ENCODE measurements around the gene ATP9A. TPM values are rescaled to one million over a fixed set of nuclear protein-coding genes. Genes with fewer than 3 reads are reported as not detected.
"Not testable (repeated sequence)": the region's sequence is repeated elsewhere in the genome, so short reads cannot be mapped to it uniquely, and the experiment has no call there.

The ATP9A gene
- polyA plus RNA-seq, 1 donor from 2014 or later = 56.1 TPM

DNA sequence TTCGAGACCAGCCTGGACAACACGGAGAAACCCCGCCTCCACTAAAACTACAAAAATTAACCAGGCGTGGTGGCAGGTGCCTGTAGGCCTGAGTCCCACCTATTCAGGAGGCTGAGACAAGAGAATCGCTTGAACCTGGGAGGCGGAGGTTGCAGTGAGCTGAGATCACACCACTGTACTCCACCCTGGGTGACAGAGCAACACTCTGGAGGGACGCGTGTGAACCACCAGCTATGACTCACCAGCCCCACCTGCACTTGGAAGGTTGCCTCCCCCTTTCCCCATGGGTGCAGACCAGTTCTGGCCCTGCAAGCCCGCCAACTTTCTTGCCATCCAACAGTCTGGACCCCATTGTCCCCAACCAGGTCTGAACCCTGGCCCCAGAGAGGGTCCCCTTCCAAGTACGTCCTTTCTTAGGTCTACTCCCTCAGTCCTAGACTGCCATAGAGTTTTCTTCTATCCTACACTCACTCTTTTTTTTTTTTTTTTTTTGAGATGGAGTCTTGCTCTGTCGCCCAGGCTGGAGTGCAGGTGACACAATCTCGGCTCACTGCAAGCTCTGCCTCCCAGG, 29.2 kb downstream of the ATP9A start:
- no peaks in the 10 kb centered on the region for H3K27me3 ChIP-seq (ENCODE audit: insufficient read depth, low read depth, low read length)
- H4K20me1 ChIP-seq (ENCODE audit: insufficient read depth) = no peaks in the 10 kb centered on the region
- H3K27ac ChIP-seq (ENCODE audit: low read length) = no peak overlapping the region
- no peaks in the 10 kb centered on the region for H3F3A ChIP-seq (ENCODE audit: insufficient read depth, low read length, poor library complexity, severe bottlenecking)
- no peak overlapping the region for H3K4me3 ChIP-seq (ENCODE audit: low read length)
- no peaks in the 10 kb centered on the region for H3K9me2 ChIP-seq (ENCODE audit: insufficient read depth, low read length)
- no peak for TF ChIP-seq RAD21 (conservative IDR thresholded peaks at IDR 0.05)
- TF ChIP-seq MXI1 (conservative IDR thresholded peaks at IDR 0.05; ENCODE audit: poor library complexity, severe bottlenecking) = no peak
- no peak for TF ChIP-seq POLR2AphosphoS5 (IDR thresholded peaks at IDR 0.05)
- no peaks in the 10 kb centered on the region for H3K36me3 ChIP-seq (ENCODE audit: insufficient read depth, low read length)
- H2AFZ ChIP-seq (ENCODE audit: low read depth, low read length) = no peak overlapping the region
- no peaks in the 10 kb centered on the region for H3K79me2 ChIP-seq (replicated peaks; ENCODE audit: insufficient read depth, low read length)
- no peak overlapping the region for H3K4me2 ChIP-seq (ENCODE audit: low read length)
- H3K9ac ChIP-seq (ENCODE audit: low read length) = no peak overlapping the region
- H3K9me3 ChIP-seq (ENCODE audit: low read length) = no peaks in the 10 kb centered on the region

DNA sequence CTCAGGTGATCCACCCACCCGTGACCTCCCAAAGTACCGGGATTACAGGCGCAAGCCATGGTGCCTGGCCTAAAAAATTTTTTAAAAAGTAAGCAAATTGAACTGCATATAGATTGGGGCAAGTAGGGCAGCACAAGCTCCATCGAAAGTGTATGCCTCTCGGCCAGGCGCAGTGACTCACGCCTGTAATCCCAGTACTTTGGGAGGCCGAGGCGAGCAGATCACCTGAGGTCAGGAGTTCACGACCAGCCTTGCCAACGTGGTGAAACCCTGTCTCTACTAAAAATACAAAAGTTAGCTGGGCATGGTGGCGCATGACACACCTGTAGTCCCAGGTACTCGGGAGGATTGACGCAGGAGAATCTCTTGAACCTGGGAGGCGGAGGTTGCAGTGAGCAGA, 29.9 kb downstream of the ATP9A start:
- H3K9ac ChIP-seq (ENCODE audit: low read length); H3K9me3 ChIP-seq (ENCODE audit: low read length); H2AFZ ChIP-seq (ENCODE audit: low read depth, low read length); H4K20me1 ChIP-seq (ENCODE audit: insufficient read depth); H3K79me2 ChIP-seq (replicated peaks; ENCODE audit: insufficient read depth, low read length); H3K9me2 ChIP-seq (ENCODE audit: insufficient read depth, low read length); H3K36me3 ChIP-seq (ENCODE audit: insufficient read depth, low read length); H3K4me2 ChIP-seq (ENCODE audit: low read length); H3K27ac ChIP-seq (ENCODE audit: low read length); H3F3A ChIP-seq (ENCODE audit: insufficient read depth, low read length, poor library complexity, severe bottlenecking); H3K4me3 ChIP-seq (ENCODE audit: low read length); H3K27me3 ChIP-seq (ENCODE audit: insufficient read depth, low read depth, low read length): not testable (repeated sequence)

DNA sequence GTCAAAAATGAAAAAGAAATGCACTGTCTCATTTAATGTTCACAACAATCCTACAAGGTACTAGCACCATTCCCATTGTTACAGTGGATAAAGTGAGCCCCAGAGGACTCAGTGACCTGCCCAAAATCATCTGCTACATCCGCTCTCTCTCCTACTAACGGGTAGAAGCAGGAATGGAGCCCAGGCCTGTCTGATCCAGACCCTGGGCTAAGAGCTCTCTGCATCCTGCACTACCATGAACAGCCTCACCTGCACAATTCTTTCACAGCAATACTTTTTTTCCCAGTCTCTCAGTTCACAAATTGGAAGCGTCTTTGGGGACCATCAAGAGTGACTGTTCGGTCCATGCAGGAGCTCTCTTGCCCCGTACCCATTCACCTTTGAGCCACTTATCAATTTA, 31.2 kb downstream of the ATP9A start:
- Histone ChIP-seq H2AFZ (ENCODE audit: low read depth, low read length) (no peak overlapping the region), H3K9ac (ENCODE audit: low read length) (no peak overlapping the region), H4K20me1 (ENCODE audit: insufficient read depth) (peaks cover 3% of the 10 kb centered on the region), H3K4me3 (ENCODE audit: low read length) (no peak overlapping the region), H3K36me3 (ENCODE audit: insufficient read depth, low read length) (no peaks in the 10 kb centered on the region), H3K9me2 (ENCODE audit: insufficient read depth, low read length) (no peaks in the 10 kb centered on the region), H3K4me2 (ENCODE audit: low read length) (no peak overlapping the region), H3K27ac (ENCODE audit: low read length) (no peak overlapping the region), H3K9me3 (ENCODE audit: low read length) (no peaks in the 10 kb centered on the region), H3K27me3 (ENCODE audit: insufficient read depth, low read depth, low read length) (no peaks in the 10 kb centered on the region), H3F3A (ENCODE audit: insufficient read depth, low read length, poor library complexity, severe bottlenecking) (no peaks in the 10 kb centered on the region), H3K79me2 (replicated peaks; ENCODE audit: insufficient read depth, low read length) (no peaks in the 10 kb centered on the region)
- TF ChIP-seq EZH2 (IDR thresholded peaks at IDR 0.05; ENCODE audit: borderline replicate concordance, insufficient read depth, low read length, poor library complexity, severe bottlenecking) (no peak), RAD21 (conservative IDR thresholded peaks at IDR 0.05) (no peak), SMC3 (conservative IDR thresholded peaks at IDR 0.05; ENCODE audit: poor library complexity) (no peak)

DNA sequence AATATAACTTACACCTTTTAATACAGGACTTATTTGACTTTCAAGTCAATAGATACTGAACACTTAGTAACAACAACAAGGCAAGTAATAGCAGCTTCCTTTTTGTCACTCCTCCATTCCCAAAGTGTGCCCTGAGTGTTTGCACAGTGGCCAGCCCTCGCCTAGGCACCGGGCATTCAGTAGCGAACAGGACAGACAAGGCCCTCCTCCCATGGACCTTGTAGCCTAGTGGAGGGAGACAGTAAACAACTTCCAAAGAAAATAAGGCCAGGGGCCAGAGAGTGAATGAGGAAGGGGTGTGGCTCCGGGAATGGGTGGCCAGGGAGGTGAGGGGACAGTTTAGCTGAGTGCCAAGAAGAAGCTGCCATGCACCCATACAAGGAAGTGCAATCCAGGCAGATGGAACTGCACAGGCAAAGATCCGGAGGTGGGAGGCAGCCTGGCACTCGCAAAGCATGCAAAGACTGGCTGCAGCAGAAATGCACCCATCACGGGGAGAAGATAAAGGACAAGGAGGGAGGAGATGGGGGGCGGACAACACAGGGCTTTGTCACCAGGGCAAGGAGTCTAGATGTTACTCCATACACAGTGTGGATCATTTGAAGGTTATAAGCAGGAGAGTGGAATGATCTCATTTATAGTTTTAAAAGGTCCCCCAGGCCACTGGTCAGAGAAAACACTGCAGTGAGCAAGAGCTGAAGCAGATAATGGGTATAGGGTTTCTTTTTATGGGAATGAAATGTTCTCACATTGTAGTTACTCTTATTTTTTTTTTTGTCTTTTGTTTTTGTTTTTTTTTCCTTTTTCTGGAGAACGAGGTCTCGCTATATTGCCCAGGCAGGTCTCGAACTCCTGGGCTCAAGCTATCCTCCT, 32.2 kb downstream of the ATP9A start:
- Histone ChIP-seq H3K4me2 (ENCODE audit: low read length) (no peak overlapping the region), H4K20me1 (ENCODE audit: insufficient read depth) (peaks cover 5% of the 10 kb centered on the region), H2AFZ (ENCODE audit: low read depth, low read length) (no peak overlapping the region), H3K9me3 (ENCODE audit: low read length) (no peaks in the 10 kb centered on the region), H3K27me3 (ENCODE audit: insufficient read depth, low read depth, low read length) (no peaks in the 10 kb centered on the region), H3K79me2 (replicated peaks; ENCODE audit: insufficient read depth, low read length) (no peaks in the 10 kb centered on the region), H3K27ac (ENCODE audit: low read length) (no peak overlapping the region), H3K9me2 (ENCODE audit: insufficient read depth, low read length) (no peaks in the 10 kb centered on the region), H3K36me3 (ENCODE audit: insufficient read depth, low read length) (no peaks in the 10 kb centered on the region), H3K4me3 (ENCODE audit: low read length) (no peak overlapping the region), H3F3A (ENCODE audit: insufficient read depth, low read length, poor library complexity, severe bottlenecking) (no peaks in the 10 kb centered on the region), H3K9ac (ENCODE audit: low read length) (no peak overlapping the region)
- TF ChIP-seq SMC3 (conservative IDR thresholded peaks at IDR 0.05; ENCODE audit: poor library complexity) (no peak), EP300 (conservative IDR thresholded peaks at IDR 0.05; ENCODE audit: poor library complexity, severe bottlenecking) (no peak), POLR2AphosphoS5 (IDR thresholded peaks at IDR 0.05) (no peak), MXI1 (conservative IDR thresholded peaks at IDR 0.05; ENCODE audit: poor library complexity, severe bottlenecking) (no peak)
- TF ChIP-seq, protein P1, sequence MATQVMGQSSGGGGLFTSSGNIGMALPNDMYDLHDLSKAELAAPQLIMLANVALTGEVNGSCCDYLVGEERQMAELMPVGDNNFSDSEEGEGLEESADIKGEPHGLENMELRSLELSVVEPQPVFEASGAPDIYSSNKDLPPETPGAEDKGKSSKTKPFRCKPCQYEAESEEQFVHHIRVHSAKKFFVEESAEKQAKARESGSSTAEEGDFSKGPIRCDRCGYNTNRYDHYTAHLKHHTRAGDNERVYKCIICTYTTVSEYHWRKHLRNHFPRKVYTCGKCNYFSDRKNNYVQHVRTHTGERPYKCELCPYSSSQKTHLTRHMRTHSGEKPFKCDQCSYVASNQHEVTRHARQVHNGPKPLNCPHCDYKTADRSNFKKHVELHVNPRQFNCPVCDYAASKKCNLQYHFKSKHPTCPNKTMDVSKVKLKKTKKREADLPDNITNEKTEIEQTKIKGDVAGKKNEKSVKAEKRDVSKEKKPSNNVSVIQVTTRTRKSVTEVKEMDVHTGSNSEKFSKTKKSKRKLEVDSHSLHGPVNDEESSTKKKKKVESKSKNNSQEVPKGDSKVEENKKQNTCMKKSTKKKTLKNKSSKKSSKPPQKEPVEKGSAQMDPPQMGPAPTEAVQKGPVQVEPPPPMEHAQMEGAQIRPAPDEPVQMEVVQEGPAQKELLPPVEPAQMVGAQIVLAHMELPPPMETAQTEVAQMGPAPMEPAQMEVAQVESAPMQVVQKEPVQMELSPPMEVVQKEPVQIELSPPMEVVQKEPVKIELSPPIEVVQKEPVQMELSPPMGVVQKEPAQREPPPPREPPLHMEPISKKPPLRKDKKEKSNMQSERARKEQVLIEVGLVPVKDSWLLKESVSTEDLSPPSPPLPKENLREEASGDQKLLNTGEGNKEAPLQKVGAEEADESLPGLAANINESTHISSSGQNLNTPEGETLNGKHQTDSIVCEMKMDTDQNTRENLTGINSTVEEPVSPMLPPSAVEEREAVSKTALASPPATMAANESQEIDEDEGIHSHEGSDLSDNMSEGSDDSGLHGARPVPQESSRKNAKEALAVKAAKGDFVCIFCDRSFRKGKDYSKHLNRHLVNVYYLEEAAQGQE (IDR thresholded peaks at IDR 0.05; ENCODE audit: borderline replicate concordance) = no peak
- TF ChIP-seq, protein P2, sequence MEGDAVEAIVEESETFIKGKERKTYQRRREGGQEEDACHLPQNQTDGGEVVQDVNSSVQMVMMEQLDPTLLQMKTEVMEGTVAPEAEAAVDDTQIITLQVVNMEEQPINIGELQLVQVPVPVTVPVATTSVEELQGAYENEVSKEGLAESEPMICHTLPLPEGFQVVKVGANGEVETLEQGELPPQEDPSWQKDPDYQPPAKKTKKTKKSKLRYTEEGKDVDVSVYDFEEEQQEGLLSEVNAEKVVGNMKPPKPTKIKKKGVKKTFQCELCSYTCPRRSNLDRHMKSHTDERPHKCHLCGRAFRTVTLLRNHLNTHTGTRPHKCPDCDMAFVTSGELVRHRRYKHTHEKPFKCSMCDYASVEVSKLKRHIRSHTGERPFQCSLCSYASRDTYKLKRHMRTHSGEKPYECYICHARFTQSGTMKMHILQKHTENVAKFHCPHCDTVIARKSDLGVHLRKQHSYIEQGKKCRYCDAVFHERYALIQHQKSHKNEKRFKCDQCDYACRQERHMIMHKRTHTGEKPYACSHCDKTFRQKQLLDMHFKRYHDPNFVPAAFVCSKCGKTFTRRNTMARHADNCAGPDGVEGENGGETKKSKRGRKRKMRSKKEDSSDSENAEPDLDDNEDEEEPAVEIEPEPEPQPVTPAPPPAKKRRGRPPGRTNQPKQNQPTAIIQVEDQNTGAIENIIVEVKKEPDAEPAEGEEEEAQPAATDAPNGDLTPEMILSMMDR (IDR thresholded peaks at IDR 0.05; ENCODE audit: poor library complexity, severe bottlenecking) = no peak

Measured in neural cell (in vitro differentiated cells).